Vagina (tissue), 2 donors: Measurements from ENCODE around the gene ENGASE. TPM values are rescaled to one million over a fixed set of nuclear protein-coding genes. Genes with fewer than 3 reads are reported as not detected.
"Not testable (repeated sequence)": the region's sequence is repeated elsewhere in the genome, so short reads cannot be mapped to it uniquely, and the experiment has no call there.

Source experiments
- DNase-seq, 2 donors: peaks; one replicate each; pipeline ENCODE4 v3.0.0-alpha.2; 2017; ENCODE audit errors: extremely low spot score in 2 of 2
- H3K27ac ChIP-seq: fragments of 200-600 bp; sonication (generic); one replicate; pipeline ENCODE4 v1.5.1; 2019
- H3K27me3 ChIP-seq: fragments of 200-600 bp; sonication (generic); one replicate; pipeline ENCODE4 v1.5.1; 2019
- H3K36me3 ChIP-seq, 2 donors: fragments of 200-600 bp; sonication (generic); one replicate each; pipeline ENCODE4 v1.5.1; 2017 to 2019
- H3K4me1 ChIP-seq: fragments of 200-600 bp; sonication (generic); one replicate; pipeline ENCODE4 v1.5.1; 2019
- H3K4me3 ChIP-seq, 2 donors: fragments of 200-600 bp; sonication (generic); 1 replicate in 1 of 2; 2 replicates in 1 of 2; pipeline ENCODE4 v1.5.1; 2016 to 2019
- H3K9me3 ChIP-seq: fragments of 200-600 bp; sonication (generic); one replicate; pipeline ENCODE4 v1.5.1; 2019
- POLR2A ChIP-seq, 2 donors: fragments of 450-650 bp; IDR thresholded peaks; one replicate each; pipeline ENCODE4 v1.6.1; 2017; ENCODE audit warnings: antibody characterized with exemption in 2 of 2, mild to moderate bottlenecking in 2 of 2, moderate library complexity in 2 of 2
- POLR2AphosphoS5 ChIP-seq, 2 donors: sonication (generic); formaldehyde crosslinking; IDR thresholded peaks; one replicate each; pipeline ENCODE4 v1.9.0; 2017; ENCODE audit warnings: antibody characterized with exemption in 2 of 2, mild to moderate bottlenecking in 2 of 2, low read depth in 1 of 2; ENCODE audit not compliant: insufficient read depth in 1 of 2
- intact Hi-C: fragments of 100-400 bp; cut with DNase I; formaldehyde crosslinking; loops from one replicate; pipeline ENCODE4 v1.15.1; 2023
- total RNA-seq: library from RNA; depleted of rRNA; stranded (reverse); fragments of >200 nt; gene quantifications from one replicate; pipeline ENCODE4 v1.2.3, GENCODE V29; 2016
- TF ChIP-seq, protein P1 (sequence below), 3 experiments: fragments of 450-650 bp in 2 of 3; fragments of 200-600 bp in 1 of 3; sonication (generic) in 1 of 3; IDR thresholded peaks; one replicate each; pipeline ENCODE4 v1.5.1; 2017 to 2019; ENCODE audit warnings: antibody characterized with exemption in 3 of 3, mild to moderate bottlenecking in 2 of 3, moderate library complexity in 2 of 3

ENGASE gene
- total RNA-seq, 1 donor from 2014 or later, result 13.8 TPM

DNA sequence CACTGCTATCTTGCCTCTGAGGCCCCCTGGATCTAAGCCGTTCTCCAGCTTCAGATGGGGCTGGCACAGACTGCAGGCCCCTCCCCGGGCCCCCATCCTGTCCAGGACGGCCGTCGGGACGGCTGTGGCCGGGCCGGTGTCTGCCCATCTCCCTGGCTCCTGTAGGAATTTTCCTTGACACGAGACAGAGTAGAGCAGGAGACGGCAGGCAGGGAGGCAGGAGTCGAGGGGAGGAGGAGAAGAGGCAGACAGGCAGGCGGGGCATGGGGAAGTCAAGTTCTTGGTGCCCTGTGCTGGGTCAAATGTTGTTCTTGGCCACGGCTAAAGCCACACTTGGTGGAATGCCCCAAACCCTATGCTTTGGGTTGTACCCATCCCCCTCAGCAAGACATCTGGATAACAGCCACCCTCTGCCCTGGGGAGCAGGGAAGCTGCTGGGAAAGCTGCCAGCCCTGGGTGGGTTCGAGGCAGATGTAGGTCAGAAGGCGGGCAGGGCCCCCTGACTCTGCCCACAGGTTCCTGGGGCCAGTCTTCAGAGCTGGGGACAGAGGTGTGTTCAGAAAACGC, 46.6 kb upstream of the ENGASE start:
- Histone ChIP-seq H3K9me3 (no peaks in the 10 kb centered on the region), H3K36me3 (no peaks in the 10 kb centered on the region), H3K27ac (peak overlapping the region; percentile 78), H3K4me3 (no peak overlapping the region), H3K27me3 (no peaks in the 10 kb centered on the region), H3K4me1 (peaks cover 53% of the 10 kb centered on the region)
- TF ChIP-seq POLR2AphosphoS5 (IDR thresholded peaks at IDR 0.05; ENCODE audit: insufficient read depth in 1 of 2, low read depth in 1 of 2) (no peak), POLR2A (IDR thresholded peaks at IDR 0.05) (no peak)
- TF ChIP-seq, protein P1, sequence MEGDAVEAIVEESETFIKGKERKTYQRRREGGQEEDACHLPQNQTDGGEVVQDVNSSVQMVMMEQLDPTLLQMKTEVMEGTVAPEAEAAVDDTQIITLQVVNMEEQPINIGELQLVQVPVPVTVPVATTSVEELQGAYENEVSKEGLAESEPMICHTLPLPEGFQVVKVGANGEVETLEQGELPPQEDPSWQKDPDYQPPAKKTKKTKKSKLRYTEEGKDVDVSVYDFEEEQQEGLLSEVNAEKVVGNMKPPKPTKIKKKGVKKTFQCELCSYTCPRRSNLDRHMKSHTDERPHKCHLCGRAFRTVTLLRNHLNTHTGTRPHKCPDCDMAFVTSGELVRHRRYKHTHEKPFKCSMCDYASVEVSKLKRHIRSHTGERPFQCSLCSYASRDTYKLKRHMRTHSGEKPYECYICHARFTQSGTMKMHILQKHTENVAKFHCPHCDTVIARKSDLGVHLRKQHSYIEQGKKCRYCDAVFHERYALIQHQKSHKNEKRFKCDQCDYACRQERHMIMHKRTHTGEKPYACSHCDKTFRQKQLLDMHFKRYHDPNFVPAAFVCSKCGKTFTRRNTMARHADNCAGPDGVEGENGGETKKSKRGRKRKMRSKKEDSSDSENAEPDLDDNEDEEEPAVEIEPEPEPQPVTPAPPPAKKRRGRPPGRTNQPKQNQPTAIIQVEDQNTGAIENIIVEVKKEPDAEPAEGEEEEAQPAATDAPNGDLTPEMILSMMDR (IDR thresholded peaks at IDR 0.05), result no peak
- intact Hi-C loops, result no loop called here
- no peak for DNase-seq

DNA sequence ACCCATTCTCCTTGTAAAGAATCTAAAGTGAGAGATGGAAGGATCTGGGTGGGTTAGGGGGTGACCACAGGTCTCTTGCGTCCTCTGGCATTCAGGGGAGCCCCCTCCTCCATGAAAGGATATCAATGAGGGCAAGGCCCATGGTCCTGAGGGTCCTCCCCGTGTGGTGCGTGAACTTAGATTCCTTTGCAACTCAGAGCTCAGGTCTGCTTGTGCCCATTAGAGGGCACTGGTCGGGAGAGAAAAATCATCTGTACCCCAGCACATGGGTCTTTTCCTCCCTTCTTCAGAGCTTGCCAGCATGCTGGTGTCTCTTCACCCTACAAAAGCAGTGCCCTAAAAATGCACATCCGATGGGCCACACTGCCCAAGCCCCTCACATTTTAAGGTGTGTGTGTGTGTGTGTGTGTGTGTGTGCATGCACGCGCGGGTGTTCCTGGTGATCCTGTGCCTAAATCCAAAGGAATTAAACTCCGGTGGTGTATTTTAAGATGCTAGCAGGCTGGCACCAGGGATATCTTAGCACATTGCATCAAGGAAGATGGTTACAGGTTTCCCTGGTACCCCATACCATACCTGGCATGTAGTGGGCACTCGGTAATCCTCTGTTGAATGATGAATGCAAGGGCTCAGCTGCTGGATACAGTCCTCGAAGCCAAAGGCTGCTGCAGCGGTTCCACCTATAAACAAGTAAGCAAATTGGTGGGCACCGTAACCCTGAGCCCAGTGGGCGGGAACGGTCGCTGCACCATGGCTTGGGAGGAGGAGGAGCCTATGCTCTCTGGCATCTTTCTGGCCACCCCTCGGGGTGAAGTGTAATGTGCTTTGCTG, 45.9 kb upstream of the ENGASE start:
- TF ChIP-seq, protein P1 (IDR thresholded peaks at IDR 0.05), result no peak
- no peak for TF ChIP-seq POLR2AphosphoS5 (IDR thresholded peaks at IDR 0.05; ENCODE audit: insufficient read depth in 1 of 2, low read depth in 1 of 2)
- no peak for TF ChIP-seq POLR2A (IDR thresholded peaks at IDR 0.05)
- intact Hi-C loops, result no loop called here
- Histone ChIP-seq H3K36me3 (no peaks in the 10 kb centered on the region), H3K9me3 (no peaks in the 10 kb centered on the region), H3K4me1 (peaks cover 58% of the 10 kb centered on the region), H3K4me3 (no peak overlapping the region), H3K27ac (peak overlapping the region; percentile 78), H3K27me3 (no peaks in the 10 kb centered on the region)
- no peak for DNase-seq

DNA sequence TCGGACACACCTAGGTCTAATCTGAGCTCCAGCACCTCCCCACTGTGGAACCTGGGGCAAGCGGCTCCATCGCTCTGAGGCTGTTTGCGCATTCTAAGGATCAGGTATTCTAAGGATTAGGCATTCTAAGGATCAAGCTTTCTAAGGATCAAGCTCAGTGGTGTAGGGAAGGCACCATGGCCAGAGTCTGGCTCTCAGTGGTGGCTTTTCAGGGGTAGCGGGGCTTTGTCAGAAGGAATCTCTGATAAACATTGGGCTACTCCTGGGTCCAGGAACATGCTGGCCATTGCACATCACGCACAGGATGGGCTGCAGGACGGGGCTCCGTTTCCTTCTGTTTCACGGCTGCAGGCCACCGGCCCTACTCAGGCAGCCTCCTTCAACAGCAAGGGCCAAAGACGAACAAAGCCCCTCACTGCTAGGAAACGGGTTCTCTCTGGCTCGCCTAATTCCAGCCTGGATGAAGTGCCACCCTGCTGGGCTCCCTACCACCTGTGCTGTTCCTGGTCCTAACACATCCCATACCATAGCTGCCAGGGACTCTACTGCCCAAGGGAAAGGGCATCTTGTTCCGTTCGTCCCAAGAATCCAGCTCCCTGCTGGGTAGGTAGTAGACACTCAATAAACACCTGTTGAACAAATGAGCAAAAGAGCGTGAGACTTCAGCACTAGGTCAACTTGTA, 45.2 kb upstream of the ENGASE start:
- Histone ChIP-seq H3K9me3 (no peaks in the 10 kb centered on the region), H3K27ac (no peak overlapping the region), H3K27me3 (no peaks in the 10 kb centered on the region), H3K36me3 (no peaks in the 10 kb centered on the region), H3K4me1 (peaks cover 57% of the 10 kb centered on the region), H3K4me3 (no peak overlapping the region)
- intact Hi-C loops, result no loop called here
- DNase-seq, result no peak
- TF ChIP-seq, protein P1 (IDR thresholded peaks at IDR 0.05), result no peak
- TF ChIP-seq POLR2AphosphoS5 (IDR thresholded peaks at IDR 0.05; ENCODE audit: insufficient read depth in 1 of 2, low read depth in 1 of 2), result no peak
- TF ChIP-seq POLR2A (IDR thresholded peaks at IDR 0.05), result no peak

DNA sequence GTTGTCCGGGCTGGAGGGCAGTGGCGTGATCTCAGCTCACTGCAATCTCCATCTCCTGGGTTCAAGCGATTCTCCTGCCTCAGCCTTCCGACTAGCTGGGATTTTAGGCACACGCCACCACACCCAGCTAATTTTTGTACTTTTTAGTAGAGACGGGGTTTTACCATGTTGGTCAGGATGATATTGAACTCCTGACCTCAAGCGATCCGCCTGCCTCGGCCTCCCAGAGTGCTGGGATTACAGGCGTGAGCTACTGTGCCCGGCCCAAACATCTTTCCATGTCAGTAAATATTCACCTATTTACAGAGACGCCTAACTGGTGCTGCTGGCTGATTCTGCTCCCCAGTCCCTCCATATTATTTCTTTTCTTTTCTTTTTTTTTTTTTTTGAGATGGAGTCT, 44.0 kb upstream of the ENGASE start:
- DNase-seq, intact Hi-C loops, H3K27me3 ChIP-seq: not testable (repeated sequence)

GRCh38 chr17:79031996-79032875, 42.4 kb upstream of the ENGASE start:
- TF ChIP-seq POLR2A (IDR thresholded peaks at IDR 0.05) (no peak), POLR2AphosphoS5 (IDR thresholded peaks at IDR 0.05; ENCODE audit: insufficient read depth in 1 of 2, low read depth in 1 of 2) (no peak)
- TF ChIP-seq, protein P1 (IDR thresholded peaks at IDR 0.05), result no peak
- no peak overlapping the region for H3K27ac ChIP-seq
- no peaks in the 10 kb centered on the region for H3K9me3 ChIP-seq
- DNase-seq, result no peak
- no peaks in the 10 kb centered on the region for H3K36me3 ChIP-seq
- peaks cover 46% of the 10 kb centered on the region for H3K4me1 ChIP-seq
- H3K27me3 ChIP-seq, result no peaks in the 10 kb centered on the region
- no peak overlapping the region for H3K4me3 ChIP-seq
- intact Hi-C loops, result no loop called here

More for the DNA sequence above, 44.0 kb upstream of the ENGASE start:
- not testable (repeated sequence) for H3K9me3 ChIP-seq, H3K36me3 ChIP-seq, H3K4me3 ChIP-seq, H3K27ac ChIP-seq
- peaks cover 56% of the 10 kb centered on the region for H3K4me1 ChIP-seq
